ENCODE data around the gene RASGRF2. TPM values are rescaled to one million over a fixed set of nuclear protein-coding genes. Genes with fewer than 3 reads are reported as not detected.

RASGRF2 gene
- total and polyA plus RNA-seq, 9 of the 15 experiments (the other 6 are each of a cell fraction or from before 2014, with no cell fraction given), result 0.01 to 0.22 (median 0.08) TPM; not detected in 2

- no peak for TF ChIP-seq CHD2 (IDR thresholded peaks at IDR 0.05; ENCODE audit: low read depth, low read length)
- no peak for TF ChIP-seq ZSCAN32 (CRISPR knock-in tag; IDR thresholded peaks at IDR 0.05)
- no peak for TF ChIP-seq KDM1A (IDR thresholded peaks at IDR 0.05)
- TF ChIP-seq ZNF589 (CRISPR knock-in tag; IDR thresholded peaks at IDR 0.05; ENCODE audit: low read depth), result no peak
- TF ChIP-seq ZNF717 (CRISPR knock-in tag; IDR thresholded peaks at IDR 0.05), result no peak
These were observed 35.7 kb downstream of the RASGRF2 start (continued) for GRCh38 chr5:80995908-80996307.

- no peaks in the 10 kb centered on the region for H3K36me3 ChIP-seq (ENCODE audit: control insufficient read depth, insufficient read depth, low read length)
- no peak overlapping the region for H3K4me2 ChIP-seq (ENCODE audit: insufficient read depth, low read length)
- H3K4me1 ChIP-seq (replicated peaks in 1 of 2; ENCODE audit: control insufficient read depth in 2 of 2, insufficient read depth in 2 of 2, low read length in 2 of 2), result no peaks in the 10 kb centered on the region
- BruUV-seq (replicated peaks), result no TSS peak
- no peaks in the 10 kb centered on the region for H3K9me1 ChIP-seq (ENCODE audit: control insufficient read depth, insufficient read depth, low read length)
- no peak overlapping the region for H3K4me3 ChIP-seq
- 0% methylated on average over 5 of the region's 5 CpGs for WGBS (ENCODE audit: insufficient coverage, low coverage, missing lambda C conversion rate)
- in situ Hi-C loops (cut with MboI) (no loop called here), intact Hi-C loops (cut with micrococcal nuclease) (no loop called here)
- CTCF ChIA-PET (ENCODE audit: low intra/inter-chr PET ratio), result no interaction called here
- no peak; the same call in 2 of the 3 replicates for ATAC-seq
- H3K79me2 ChIP-seq (ENCODE audit: control insufficient read depth, insufficient read depth, low read length), result no peaks in the 10 kb centered on the region
- no peak for TF ChIP-seq CBX2 (IDR thresholded peaks at IDR 0.05; ENCODE audit: insufficient read depth, low read length, poor library complexity, severe bottlenecking)
- TF ChIP-seq, protein P1, sequence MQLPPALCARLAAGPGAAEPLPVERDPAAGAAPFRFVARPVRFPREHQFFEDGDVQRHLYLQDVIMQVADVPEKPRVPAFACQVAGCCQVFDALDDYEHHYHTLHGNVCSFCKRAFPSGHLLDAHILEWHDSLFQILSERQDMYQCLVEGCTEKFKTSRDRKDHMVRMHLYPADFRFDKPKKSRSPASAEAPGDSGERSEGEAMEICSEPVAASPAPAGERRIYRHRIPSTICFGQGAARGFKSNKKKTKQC (CRISPR knock-in tag; IDR thresholded peaks at IDR 0.05), result no peak
- POLR2A ChIA-PET, result interaction anchor here (0.7 kb wide), 1 partner anchor 88 kb away, joined by 3 read pairs; no protein-coding TSS in a partner anchor
- no peak overlapping the region for H3K9ac ChIP-seq (ENCODE audit: insufficient read depth in 1 of 2, low read depth in 2 of 2, low read length in 2 of 2)
- no peak for DNase-seq (ENCODE audit: extremely low read depth in 1 of 4, low spot score in 3 of 4)
- no peak overlapping the region for H3K27ac ChIP-seq (ENCODE audit: extremely low read depth, low read depth, low read length)
- H4K20me1 ChIP-seq (replicated peaks; ENCODE audit: control insufficient read depth, insufficient read depth, low read length), result no peaks in the 10 kb centered on the region
- H2AFZ ChIP-seq (ENCODE audit: low read depth, low read length), result no peak overlapping the region
- H3K27me3 ChIP-seq (ENCODE audit: control insufficient read depth in 2 of 2, insufficient read depth in 2 of 2, low read length in 2 of 2), result peaks cover 5 to 14% of the 10 kb centered on the region in 2 experiments; a peak in 3 of 5 replicates
- no peak for FAIRE-seq
- H3K9me3 ChIP-seq (replicated peaks; ENCODE audit: control insufficient read depth, insufficient read depth, low read depth, low read length), result no peaks in the 10 kb centered on the region
These were observed 38.4 kb downstream of the RASGRF2 start for GRCh38 chr5:80998590-80998979.

All from K562 (cell line).